Keratinocyte (primary cell): ENCODE measurements around the gene ALDH3A1. TPM values are rescaled to one million over a fixed set of nuclear protein-coding genes. Genes with fewer than 3 reads are reported as not detected.

Experiments
- DNase-seq: peaks from one replicate; pipeline ENCODE4 v3.0.0-alpha.2; 2011; ENCODE audit warnings: low read depth, missing footprints, low spot score
- FAIRE-seq: peaks from 2 replicates; lab custom pipeline; 2011; peaks lifted over from hg19 to GRCh38; lab: Jason Lieb, UNC
- H2AFZ ChIP-seq: 2 replicates; pipeline ENCODE4 v1.6.0; 2012; ENCODE audit warnings: low read length, control low read depth, inconsistent platforms; ENCODE audit not compliant: control insufficient read depth
- H3K27ac ChIP-seq: 2 replicates; pipeline ENCODE4 v1.5.1; 2011; ENCODE audit warnings: low read length; ENCODE audit not compliant: control insufficient read depth, insufficient read depth
- H3K27me3 ChIP-seq: 3 replicates; pipeline ENCODE4 v1.6.0; 2011; ENCODE audit warnings: low read length; ENCODE audit not compliant: control insufficient read depth, insufficient read depth; ENCODE audit errors: extremely low read depth
- H3K36me3 ChIP-seq, 2 experiments: 2 replicates in 1 of 2; 3 replicates in 1 of 2; pipeline ENCODE4 v1.5.1; 2011; ENCODE audit warnings: low read length in 2 of 2, mild to moderate bottlenecking in 1 of 2; ENCODE audit not compliant: control insufficient read depth in 2 of 2, insufficient read depth in 2 of 2; ENCODE audit errors: extremely low read depth in 1 of 2
- H3K4me1 ChIP-seq: 3 replicates; pipeline ENCODE4 v1.5.1; 2011; ENCODE audit warnings: low read length; ENCODE audit not compliant: control insufficient read depth, insufficient read depth; ENCODE audit errors: extremely low read depth
- H3K4me2 ChIP-seq: 3 replicates; pipeline ENCODE4 v1.6.0; 2011; ENCODE audit warnings: low read depth, low read length; ENCODE audit not compliant: control insufficient read depth, insufficient read depth; ENCODE audit errors: extremely low read depth
- H3K4me3 ChIP-seq, 3 experiments: fragments of 200-600 bp in 1 of 3; sonication (generic) in 1 of 3; 2 replicates in 2 of 3; 3 replicates in 1 of 3; pipeline ENCODE4 v1.5.1; 2011 to 2016; ENCODE audit warnings: low read length in 3 of 3, mild to moderate bottlenecking in 3 of 3, control low read depth in 2 of 3, inconsistent platforms in 1 of 3, low read depth in 1 of 3, mixed read lengths in 1 of 3, mixed run types in 1 of 3, moderate library complexity in 1 of 3; ENCODE audit not compliant: control insufficient read depth in 2 of 3, insufficient read depth in 2 of 3; ENCODE audit errors: extremely low read depth in 1 of 3
- H3K79me2 ChIP-seq: 2 replicates; pipeline ENCODE4 v1.6.0; 2012; ENCODE audit warnings: low read length; ENCODE audit not compliant: control insufficient read depth, insufficient read depth
- H3K9ac ChIP-seq: 3 replicates; pipeline ENCODE4 v1.6.0; 2011; ENCODE audit warnings: low read length; ENCODE audit not compliant: control insufficient read depth, insufficient read depth; ENCODE audit errors: extremely low read depth
- H3K9me1 ChIP-seq: 3 replicates; pipeline ENCODE4 v1.6.0; 2011; ENCODE audit warnings: low read length; ENCODE audit not compliant: control insufficient read depth, insufficient read depth; ENCODE audit errors: extremely low read depth
- H3K9me3 ChIP-seq: 2 replicates; pipeline ENCODE4 v1.5.1; 2012; ENCODE audit warnings: low read depth, low read length; ENCODE audit not compliant: control insufficient read depth
- H4K20me1 ChIP-seq: 3 replicates; pipeline ENCODE4 v1.6.0; 2011; ENCODE audit warnings: low read length; ENCODE audit not compliant: control insufficient read depth, insufficient read depth; ENCODE audit errors: extremely low read depth
- CTCF ChIP-seq, 3 experiments: IDR thresholded peaks in 1 of 3; conservative IDR thresholded peaks in 1 of 3; optimal IDR thresholded peaks in 1 of 3; 2 replicates in 2 of 3; 3 replicates in 1 of 3; pipeline versions ENCODE3 to v1.5.1; 2011; ENCODE audit warnings: low read length in 3 of 3, mild to moderate bottlenecking in 3 of 3, moderate library complexity in 2 of 3, control low read depth in 1 of 3, inconsistent platforms in 1 of 3; ENCODE audit not compliant: insufficient read depth in 2 of 3; ENCODE audit errors: extremely low read depth in 1 of 3
- EZH2 ChIP-seq: IDR thresholded peaks from one replicate; pipeline ENCODE4 v1.6.1; 2012; ENCODE audit warnings: inconsistent platforms, mild to moderate bottlenecking, low read length, moderate library complexity
- dilution Hi-C: fragments of 300-500 bp; cut with MboI; formaldehyde crosslinking; loops from one replicate; pipeline ENCODE4 v1.7.0; 2020; ENCODE audit warnings: low sequenced_read_pairs; ENCODE audit not compliant: extremely low pct_ligation_motif_present
- polyA plus RNA-seq, 5 experiments: library from polyadenylated mRNA; depleted of rRNA in 3 of 5; stranded (reverse) in 3 of 5; stranded (forward) in 1 of 5; unstranded in 1 of 5; fragments of >200 nt; gene quantifications; 1 replicate in 1 of 5; 2 replicates in 3 of 5; 3 replicates in 1 of 5; pipeline versions ENCODE4 v1.2.1 to v1.2.3, GENCODE V29; 2011 to 2012; ENCODE audit warnings: missing spikeins in 2 of 5, low read depth in 1 of 5, low replicate concordance in 1 of 5

ALDH3A1 gene
- polyA plus RNA-seq, 1 donor (not counting 4 experiments of a cell fraction or from before 2014, with no cell fraction given) = 5.8 TPM

DNA sequence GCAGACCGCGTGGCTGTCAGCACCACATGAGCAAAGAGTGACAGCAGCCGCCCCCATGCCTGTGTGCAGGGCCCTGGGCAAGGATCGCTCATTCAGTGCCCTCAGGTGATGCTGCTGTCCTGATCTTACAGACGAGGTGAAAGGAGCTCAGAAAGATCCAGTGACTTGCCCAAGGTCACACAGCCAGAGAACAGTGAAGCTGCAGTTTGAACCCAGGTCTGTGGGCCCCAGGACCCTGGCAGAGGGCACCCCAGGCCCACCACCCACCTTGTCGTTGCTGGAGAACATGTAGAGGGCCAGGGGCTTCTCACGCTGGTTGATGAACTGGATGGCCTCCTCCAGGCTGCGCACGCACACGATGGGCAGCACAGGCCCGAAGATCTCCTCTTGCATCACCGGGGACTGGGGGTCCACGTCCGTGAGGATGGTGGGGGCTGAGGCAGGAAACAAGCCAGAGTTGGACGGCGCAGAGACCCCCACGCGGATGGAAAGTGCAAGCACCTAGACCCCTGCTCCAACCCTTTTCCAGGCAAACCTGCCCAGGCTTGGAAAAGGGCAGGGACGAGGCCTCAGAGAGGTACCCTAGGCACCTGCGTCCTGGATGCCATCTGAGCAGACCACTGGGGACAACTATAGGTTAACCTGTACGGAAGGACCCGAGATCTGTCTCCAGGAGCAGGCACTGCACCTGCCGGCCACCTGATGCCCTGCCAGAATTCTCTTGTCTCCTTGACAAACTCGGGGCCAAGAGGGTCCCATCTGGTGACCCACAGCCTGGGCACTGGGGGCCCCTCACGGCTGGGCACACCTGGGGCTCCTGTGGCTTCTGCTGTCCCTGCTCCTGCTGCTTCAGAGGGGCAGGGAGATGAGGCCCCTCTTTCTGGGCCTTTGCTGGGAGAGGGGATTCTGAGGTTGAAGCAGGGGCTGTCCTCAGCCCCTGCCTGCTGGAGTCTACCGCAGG is 8.6 kb downstream of the ALDH3A1 start:
- no peaks in the 10 kb centered on the region for H4K20me1 ChIP-seq
- H3K9me1 ChIP-seq = no peaks in the 10 kb centered on the region
- TF ChIP-seq CTCF (optimal IDR thresholded peaks at IDR 0.05 in 1 of 3, IDR thresholded peaks at IDR 0.05 in 1 of 3, conservative IDR thresholded peaks at IDR 0.05 in 1 of 3; ENCODE audit: extremely low read depth in 1 of 3, insufficient read depth in 2 of 3, low read length in 3 of 3) = no peak
- TF ChIP-seq EZH2 = no peak
- no peak overlapping the region for H3K9ac ChIP-seq
- H3K79me2 ChIP-seq = no peaks in the 10 kb centered on the region
- H2AFZ ChIP-seq = no peak overlapping the region
- H3K27me3 ChIP-seq = no peaks in the 10 kb centered on the region
- H3K4me2 ChIP-seq = no peak overlapping the region
- no peaks in the 10 kb centered on the region for H3K4me1 ChIP-seq
- no peak overlapping the region for H3K27ac ChIP-seq
- no peaks in the 10 kb centered on the region for H3K36me3 ChIP-seq
- DNase-seq (no peak), FAIRE-seq (no peak)
- no peak overlapping the region for H3K4me3 ChIP-seq
- H3K9me3 ChIP-seq = no peaks in the 10 kb centered on the region
- dilution Hi-C loops = no loop called here

DNA sequence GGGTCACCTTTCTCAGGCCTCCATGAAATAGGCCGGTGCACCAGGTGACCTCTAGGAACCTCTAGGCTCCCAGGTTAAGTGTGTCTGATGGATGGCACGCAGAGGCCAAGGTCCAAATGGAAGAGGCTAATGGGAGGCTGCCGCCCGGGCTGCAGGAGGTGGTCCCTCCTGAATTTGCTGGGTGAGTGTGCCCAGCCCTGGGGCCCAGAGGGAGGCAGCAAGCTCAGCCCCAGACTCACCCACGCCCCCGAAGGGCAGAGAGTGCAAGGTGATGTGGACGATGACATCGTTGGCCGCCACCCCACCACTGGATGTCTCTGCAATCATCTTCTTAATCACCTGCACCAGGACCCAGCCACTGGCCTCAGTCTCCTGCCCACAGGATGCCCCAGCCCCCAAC is 9.3 kb downstream of the ALDH3A1 start:
- Histone ChIP-seq H3K36me3 (no peaks in the 10 kb centered on the region), H3K9me1 (no peaks in the 10 kb centered on the region), H4K20me1 (no peaks in the 10 kb centered on the region), H3K79me2 (no peaks in the 10 kb centered on the region), H3K4me3 (no peak overlapping the region), H3K4me2 (no peak overlapping the region), H3K9ac (no peak overlapping the region), H2AFZ (no peak overlapping the region), H3K9me3 (no peaks in the 10 kb centered on the region), H3K27ac (no peak overlapping the region), H3K4me1 (no peaks in the 10 kb centered on the region), H3K27me3 (no peaks in the 10 kb centered on the region)
- no peak for FAIRE-seq
- DNase-seq = no peak
- dilution Hi-C loops = no loop called here
- TF ChIP-seq EZH2 = no peak
- TF ChIP-seq CTCF (optimal IDR thresholded peaks at IDR 0.05 in 1 of 3, IDR thresholded peaks at IDR 0.05 in 1 of 3, conservative IDR thresholded peaks at IDR 0.05 in 1 of 3; ENCODE audit: extremely low read depth in 1 of 3, insufficient read depth in 2 of 3, low read length in 3 of 3) = no peak
